Renal cortex interstitium (tissue), 15 donors: Measurements from ENCODE around the gene C2orf80. TPM values are rescaled to one million over a fixed set of nuclear protein-coding genes. Genes with fewer than 3 reads are reported as not detected.
A peak's percentile ranks its signal among the peaks of the same experiment; 100 is the strongest.
"Not testable (repeated sequence)": the region's sequence is repeated elsewhere in the genome, so short reads cannot be mapped to it uniquely, and the experiment has no call there.

Source experiments
- DNase-seq, 11 donors: peaks; one replicate each; pipeline ENCODE4 v3.0.0-alpha.2; 2013; ENCODE audit warnings: low read depth in 9 of 11, low spot score in 4 of 11; ENCODE audit errors: extremely low read depth in 1 of 11
- long read RNA-seq, 16 experiments: transcript quantifications; one replicate each; lab custom pipeline, GENCODE V29; 2026
- polyA plus RNA-seq, 3 donors: library from polyadenylated mRNA; unstranded; fragments of 120-200 nt; gene quantifications; one replicate each; pipeline ENCODE4 v1.2.1, GENCODE V29; 2013; ENCODE audit not compliant: insufficient read length in 3 of 3

C2orf80 gene
- polyA plus RNA-seq = under 1 TPM; 0.23 to 0.32 (median 0.25) TPM
- long read RNA-seq, donor 1 = 0 reads
- long read RNA-seq, donor 2 = 0 reads
- long read RNA-seq, donor 3 = 0 reads
- long read RNA-seq, donor 4 = 0 reads
- long read RNA-seq, donor 5 = 0 reads
- long read RNA-seq, donor 6 = 0 reads
- long read RNA-seq, donor 7 = 0 reads
- long read RNA-seq, donor 8 = 0 reads
- long read RNA-seq, donor 9 = 0 reads
- long read RNA-seq, donor 10 = 0 reads
- long read RNA-seq, donor 11 = 0 reads
- long read RNA-seq, donor 12 = 0 reads
- long read RNA-seq, donor 13 = 0 reads
- long read RNA-seq, donor 14 = 0 reads
- long read RNA-seq, donor 15 = 0 reads
- long read RNA-seq, donor 16 = 0 reads

DNA sequence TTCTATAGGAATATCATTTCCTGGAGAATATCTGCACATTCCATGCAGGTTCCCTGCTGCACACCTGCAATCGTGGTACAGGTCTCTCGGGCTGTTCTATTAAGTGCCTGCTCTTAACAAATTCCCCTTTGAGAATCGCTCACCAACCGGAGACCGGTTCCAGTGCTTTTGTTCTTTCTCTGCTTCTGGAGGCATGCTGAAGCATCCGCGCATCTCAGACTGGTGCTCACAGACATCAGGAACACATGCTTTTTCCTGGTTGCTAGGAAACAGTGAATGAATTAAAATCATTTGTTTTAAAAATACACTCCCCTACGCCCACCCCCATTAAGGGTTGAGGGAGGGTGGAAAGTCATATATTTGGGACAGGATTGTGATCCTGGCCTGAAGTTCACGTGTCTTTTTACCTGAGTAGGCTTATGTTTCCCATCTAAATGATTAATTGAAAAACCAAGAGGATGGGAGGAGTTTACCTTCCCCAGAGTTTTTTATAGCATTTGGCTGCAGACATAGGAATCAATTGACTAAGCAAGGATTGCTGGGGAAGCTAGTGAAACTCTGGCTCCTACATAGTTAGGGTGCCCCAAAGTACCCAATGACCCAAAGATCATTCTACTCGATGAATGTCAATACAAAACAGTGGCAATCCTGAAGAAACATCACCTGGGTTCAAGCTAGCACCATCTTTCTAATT lies at the start of gene C2orf80:
Gene C2orf80 (minus strand): TSS at position 221 of the 694 bp plus-strand sequence. CDS start 3,044 bp downstream, outside the sequence.
- no peak for DNase-seq

DNA sequence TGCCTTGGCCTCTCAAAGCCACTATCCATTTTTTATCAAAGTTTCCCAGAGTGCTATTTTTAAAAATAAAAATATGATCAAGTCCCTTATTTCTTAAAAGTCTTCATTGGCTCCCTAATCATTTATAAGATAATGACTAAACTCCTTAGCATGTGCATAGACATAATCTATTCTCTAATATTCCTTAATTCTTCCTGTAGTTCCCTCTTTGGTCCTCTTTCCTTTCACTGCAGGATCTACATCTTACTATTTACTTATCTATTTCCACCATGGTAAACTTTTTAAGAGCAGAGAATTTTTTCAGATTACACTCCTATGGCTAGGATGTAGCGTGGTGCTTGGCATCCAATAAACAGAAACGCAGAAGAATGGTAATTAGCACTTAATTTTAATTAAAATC lies 46.0 kb upstream of the C2orf80 start:
- DNase-seq = no peak

DNA sequence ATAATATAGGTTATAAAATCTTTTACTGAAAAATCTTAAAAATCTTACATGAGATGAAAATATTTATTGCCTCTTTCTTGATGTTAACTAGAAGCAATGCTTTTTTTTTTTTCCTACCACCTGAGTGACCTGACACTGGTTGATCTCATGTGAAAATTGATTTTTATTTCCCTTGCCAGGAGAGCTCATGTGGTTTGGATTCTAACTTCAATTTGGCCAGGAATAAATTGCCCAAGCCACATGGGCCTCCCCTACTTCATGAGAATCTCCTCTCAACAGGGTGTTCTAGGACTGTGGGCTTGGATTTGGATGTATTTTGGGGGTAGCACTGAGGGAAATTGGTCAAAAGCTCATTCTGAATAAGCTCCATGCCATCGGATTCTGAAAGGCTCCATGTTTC lies 45.0 kb upstream of the C2orf80 start:
- DNase-seq = no peak

DNA sequence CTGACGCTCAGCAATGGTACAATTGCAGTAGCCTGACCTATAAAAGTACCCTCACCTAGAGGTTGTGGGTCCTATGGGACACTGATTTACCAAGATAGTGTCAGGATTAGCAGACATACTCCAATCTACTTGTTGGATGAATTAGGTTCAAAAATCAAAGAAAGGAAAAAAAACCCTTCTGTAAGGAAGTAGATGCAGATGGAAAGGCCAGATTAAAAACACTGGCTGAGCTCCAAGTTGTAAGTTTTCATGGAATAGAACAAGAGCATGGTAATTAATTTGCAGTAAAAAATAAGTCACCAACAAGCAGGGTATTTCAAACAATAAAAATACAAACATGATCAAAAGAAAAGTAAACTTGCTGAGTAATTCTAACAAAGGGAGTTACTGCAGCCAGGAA lies 38.6 kb upstream of the C2orf80 start:
- peak in 2 of 11 donors; percentile 12 to 29 for DNase-seq

DNA sequence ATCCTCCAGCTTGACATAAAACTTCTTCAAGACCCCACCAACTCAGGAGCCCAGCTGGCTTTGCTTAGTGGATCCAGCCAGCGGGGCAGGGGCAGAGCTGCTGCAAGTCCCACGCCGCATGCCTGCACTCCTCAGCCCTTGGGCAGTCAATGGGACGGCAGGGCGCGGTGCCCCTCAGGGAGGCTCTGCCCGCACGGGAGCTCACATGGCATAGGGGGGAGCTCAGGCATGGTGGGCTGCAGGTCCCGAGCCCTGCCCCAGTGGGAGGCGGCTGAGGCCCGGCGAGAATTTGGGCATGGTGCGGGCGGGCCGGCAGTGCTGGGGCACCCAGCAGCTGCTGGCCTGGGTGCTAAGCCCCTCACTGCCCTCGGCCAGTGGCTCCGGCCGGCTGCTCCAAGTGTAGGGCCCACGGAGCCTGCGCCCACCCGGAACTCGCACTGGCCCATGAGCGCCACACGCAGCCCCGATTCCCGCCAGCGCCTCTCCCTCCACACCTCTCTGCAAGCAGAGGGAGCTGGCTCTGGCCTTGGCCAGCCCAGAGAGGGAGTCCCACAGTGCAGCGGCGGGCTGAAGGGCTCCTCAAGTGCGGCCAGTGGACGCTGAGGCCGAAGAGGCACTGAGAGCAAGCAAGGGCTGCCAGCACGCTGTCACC lies 37.9 kb upstream of the C2orf80 start:
- DNase-seq = no peak

DNA sequence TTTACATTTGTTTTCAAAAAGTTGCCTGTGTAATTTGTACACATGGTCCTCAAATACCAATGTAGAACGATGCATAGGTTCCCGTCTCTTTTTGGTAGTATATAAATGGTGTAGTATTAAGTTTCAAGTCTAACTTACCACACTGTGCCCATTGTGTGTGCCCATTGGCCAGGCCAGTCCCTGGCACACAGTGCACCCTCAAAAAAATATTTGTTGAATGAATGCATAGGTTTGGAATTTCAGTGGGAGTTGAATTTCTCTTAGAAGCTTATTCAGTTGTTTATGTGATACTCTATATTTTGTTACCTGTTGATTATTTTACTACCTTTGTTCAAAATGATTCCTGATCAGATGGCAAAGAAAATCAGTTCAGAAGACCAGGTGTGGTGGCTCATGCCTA lies 35.0 kb upstream of the C2orf80 start:
- no peak for DNase-seq

DNA sequence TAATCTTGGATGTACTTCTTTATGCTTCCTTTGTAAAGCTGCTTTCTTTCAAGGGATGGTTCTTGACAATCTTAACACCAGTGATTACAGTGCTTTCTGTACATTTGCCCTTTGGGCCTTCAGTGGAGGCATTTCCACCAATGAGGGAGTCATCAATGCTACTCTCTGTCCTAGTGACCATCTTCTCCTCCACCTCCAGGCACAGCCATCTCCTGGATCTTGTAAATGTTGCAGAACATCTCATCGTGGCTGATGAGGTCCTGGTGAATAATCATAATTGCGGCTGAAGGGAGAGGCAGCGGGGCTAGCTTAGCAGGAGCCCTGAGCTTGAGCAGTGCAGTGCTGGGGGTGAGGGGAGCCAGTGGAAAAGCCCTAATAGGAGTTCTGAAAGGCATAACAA lies 32.5 kb upstream of the C2orf80 start:
- no peak for DNase-seq

DNA sequence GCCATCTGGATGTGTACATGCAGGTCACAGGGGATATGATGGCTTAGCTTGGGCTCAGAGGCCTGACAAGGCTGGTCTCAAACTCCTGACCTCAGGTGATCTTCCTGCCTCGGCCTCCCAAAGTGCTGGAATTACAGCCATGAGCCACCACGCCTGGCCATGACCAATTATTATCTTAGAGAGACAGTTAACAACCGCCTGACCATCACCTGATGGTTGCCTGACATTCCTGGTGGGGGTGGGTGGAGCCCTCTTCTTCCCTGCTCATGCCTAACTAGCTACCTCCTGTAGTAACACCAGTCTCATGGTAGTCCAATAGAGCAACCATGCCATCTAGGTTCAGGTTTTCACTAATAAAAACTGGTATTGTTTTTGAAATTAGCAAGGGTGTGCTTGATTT lies 32.0 kb upstream of the C2orf80 start:
- not testable (repeated sequence) for DNase-seq

DNA sequence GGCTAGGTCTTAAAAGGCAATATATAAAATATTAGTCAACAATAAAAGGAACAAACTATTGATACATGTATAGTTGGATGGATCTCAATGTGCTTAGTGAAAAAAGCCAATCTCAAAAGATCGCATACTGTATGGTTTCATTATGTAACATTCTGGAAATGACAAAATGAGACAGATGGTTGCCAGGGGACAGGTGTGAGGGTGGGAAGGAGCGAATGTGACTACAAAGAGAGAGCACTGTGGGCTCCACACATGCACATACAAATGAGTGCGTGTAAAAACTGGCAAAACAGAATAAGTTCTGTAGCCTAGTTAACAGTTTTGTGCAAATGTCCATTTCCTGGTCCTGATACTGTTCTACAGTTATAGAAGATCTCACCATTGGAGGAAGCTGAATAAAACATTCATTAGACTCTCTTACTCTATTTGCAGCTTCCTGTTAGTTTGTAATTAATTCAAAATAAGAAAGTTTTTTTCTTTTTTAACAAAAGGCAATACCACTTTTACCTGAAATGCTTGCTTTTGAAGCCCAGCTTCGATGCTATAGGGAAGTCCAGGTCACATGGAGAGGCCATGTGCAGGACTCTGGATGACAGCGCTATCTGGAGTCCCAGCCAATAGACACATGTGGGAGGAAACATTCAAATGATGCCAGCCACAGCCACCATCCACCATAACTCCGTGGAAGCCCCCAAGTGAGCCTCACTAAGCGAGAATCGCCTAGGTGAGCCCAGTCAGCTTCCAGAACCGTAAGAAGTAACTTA lies 21.0 kb upstream of the C2orf80 start:
- DNase-seq = no peak

DNA sequence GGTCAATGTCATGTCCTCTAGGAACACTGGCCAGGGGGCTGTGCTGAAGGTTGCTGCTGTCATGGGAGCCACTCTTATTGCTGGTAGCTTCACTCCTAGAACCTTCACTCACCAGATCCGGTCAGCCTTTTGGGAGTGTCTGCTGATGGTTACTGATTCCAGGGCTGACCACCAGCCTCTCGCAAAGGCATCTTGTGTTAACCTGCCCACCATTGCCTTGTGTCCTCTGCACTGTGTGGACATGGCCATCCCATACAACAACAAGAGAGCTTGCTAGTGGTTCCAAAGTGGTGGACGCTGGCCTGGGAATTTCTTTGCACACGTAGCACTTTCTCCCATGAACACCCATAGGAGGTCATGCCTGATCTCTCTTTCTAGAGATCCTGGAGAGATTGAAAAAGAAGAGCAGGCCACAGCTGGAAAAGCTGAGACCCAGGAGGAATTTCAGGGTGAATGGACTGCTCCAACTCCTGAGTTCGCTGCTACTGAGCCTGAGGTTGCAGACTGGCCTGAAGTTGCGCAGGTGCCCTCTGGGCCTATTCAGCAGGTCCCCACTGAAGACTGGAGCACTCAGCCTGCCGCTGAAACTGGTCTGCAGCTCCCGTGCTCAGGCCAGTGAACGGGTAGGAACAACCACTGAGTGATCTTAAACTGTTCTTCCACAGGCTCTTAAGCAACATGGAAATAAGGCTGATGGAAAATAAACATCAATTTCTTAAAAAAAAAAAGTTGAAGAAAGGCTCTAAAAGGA lies 18.7 kb upstream of the C2orf80 start:
- DNase-seq = no peak

DNA sequence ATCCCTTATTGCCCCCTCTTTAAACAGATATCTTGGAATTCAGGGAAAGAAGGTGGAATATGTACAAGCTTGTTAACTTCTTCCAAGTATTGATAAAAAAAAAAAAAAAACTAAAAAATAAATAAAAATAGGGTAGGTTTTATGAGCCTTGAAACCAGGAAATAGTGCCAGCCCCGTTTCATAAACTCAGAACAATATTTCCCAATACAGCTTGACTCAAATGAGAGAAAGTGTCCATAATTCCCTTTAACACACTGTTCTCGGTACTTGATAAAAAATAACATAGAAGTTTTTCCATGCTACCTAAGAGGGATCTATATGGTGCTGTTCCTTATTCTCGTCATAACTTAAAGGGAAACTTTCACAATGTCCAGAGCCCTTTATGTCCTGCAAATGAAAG lies 17.9 kb upstream of the C2orf80 start:
- no peak for DNase-seq

DNA sequence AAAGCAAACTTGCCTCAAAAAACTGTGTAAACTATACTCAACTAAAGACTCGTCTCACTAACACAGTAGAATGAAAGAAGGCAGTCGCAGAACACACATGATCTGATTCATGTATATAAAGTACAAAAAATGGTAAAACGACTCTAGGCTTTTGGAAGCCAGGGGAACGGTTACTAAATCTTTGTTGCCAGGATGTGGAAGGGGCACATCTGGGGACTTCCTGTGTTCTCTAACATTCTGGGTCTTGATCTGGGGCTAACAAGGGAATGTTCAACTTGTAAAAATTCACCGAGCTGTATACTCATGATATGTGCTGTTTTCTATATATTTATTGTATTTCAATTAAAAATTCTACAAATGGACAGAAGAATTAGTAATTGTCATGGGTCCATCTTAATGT lies 14.3 kb upstream of the C2orf80 start:
- DNase-seq = no peak

DNA sequence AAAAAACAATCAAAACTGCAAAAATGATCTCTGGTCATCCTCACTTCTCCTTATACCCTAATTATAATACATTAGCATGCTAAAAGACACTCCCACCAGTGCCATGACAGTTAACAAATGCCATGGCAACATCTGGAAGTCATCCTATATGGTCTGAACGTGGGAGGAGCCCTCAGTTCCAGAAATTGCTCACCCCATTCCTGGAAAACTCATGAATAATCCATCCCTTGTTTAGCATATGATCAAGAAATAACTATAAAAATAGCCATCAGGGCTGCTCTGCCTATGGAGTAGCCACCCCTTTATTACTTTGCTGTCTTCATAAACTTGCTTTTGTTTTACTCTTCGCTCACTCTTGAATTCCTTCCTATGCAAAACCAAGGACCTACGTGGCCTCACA lies 5.7 kb upstream of the C2orf80 start:
- no peak for DNase-seq

DNA sequence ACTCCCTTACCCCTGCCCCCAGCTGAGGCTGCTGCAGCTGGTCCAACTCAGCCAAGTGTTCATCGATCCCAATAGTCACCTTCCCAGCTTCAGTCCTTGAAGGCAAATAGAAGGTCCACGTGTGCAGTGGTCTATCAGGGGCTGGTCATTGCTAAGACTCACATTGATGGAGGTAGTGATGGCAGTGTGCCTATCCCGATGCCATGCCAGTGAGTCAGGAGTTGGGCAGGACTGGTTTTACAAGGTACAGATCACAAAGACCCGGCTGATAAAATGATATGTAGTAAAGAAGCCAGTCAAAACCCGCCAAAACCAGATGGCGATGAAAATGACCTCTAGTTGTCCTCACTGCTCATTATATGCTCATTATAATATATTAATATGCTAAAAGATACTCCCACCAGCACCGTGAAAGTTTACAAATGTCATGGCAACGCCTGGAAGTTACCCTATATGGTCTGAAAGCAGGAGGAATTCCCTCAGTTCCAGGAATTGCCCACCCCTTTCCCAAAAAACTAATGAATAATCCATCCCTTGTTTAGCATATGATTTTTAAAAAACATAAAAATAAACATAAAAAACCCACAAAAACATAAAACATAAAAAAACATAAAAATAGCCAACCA lies 2.9 kb upstream of the C2orf80 start:
- no peak for DNase-seq

DNA sequence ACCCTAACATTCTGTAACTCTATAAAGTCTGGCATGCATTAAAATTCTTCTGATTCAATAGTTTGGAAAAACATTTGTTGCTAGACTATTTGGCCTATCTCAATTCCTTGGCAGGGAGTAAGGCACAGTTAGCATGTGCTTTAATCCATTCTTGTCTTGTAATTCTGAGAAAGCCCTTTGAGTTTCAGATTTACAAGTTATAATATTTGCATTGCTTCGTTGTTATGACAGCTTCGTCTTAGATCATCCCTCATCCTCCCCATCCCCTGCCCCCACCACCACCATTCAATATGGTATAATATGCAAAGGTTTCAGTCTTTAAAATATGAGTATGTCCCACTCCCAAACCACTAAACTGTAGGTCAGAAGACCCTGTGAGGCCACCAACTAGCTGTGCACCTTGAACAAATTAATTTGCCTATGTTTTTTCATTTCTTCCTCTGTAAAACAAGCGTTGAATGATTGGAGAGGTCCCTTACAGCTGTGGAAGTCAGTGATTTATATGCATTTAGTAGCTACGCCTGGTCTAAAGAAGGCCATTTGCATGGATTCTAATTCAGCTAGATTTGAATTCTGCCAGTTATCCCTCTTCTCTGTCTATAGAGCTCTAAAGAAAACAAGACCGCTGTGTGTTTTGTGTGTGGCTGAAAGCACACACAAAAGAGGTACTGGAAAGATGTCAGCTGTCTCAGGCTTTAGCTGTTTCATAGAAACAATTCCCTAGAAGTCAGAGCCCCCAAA lies 591 bp downstream of the C2orf80 start:
- no peak for DNase-seq

DNA sequence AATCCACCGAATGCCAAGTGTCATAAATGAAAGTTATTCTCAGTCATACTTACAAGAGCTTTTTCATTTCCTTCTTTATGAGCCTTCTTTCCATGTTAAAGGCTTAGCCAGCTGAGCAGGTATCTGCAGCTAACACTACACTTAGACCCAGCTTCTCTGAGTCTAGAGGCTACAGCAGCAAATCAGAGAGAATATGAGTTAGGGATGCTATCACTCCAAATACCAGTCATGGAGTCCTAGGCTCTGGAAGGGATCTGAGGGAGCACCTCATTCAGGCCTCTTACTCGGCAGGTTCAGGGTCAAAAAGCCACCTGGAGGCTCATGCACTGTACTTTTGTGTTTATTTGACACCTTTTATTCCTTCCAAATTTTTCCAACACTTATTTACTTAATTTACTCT lies 2.9 kb downstream of the C2orf80 start:
- DNase-seq = no peak

DNA sequence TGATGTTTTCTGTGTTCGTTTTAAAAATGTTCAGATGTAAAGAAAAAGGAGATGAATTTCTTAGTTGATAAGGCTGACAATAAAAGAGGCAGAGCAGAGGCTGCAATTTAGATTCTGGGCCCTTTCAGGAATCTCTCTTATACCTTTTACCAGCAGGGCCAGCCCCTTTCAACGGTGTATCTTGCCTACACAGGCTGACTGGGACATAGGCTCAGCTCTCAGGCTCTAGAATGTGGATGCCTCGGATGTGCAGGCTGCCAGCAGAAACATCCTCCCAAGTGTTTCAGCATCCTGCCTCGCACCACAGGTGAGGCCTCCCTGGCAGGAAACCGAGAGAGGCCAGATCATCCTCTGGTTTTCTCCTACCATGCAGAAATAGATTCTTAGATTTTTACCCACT lies 3.4 kb downstream of the C2orf80 start:
- no peak for DNase-seq
